A673 (cell line): ENCODE measurements around the gene BMP5.

Source experiments
- CTCF ChIP-seq: fragments of 300-800, 200-600 bp; sonication (generic); conservative IDR thresholded peaks from 2 replicates; pipeline ENCODE4 v1.5.1; 2017; ENCODE audit warnings: low read depth, mild to moderate bottlenecking, antibody characterized with exemption, low read length, moderate library complexity, mixed read lengths
- EZH2 ChIP-seq: fragments of 200-600 bp; sonication (generic); IDR thresholded peaks from 2 replicates; pipeline ENCODE4 v1.6.1; 2017; ENCODE audit warnings: borderline replicate concordance, low read depth, mild to moderate bottlenecking, mixed read lengths, antibody characterized with exemption, low read length; ENCODE audit not compliant: poor library complexity, severe bottlenecking

GRCh38 chr6:55869674-55870073 is 5.7 kb downstream of the BMP5 start:
- no peak for TF ChIP-seq CTCF
- no peak for TF ChIP-seq EZH2
